ENCODE results near the gene HSD3B2.
"Not testable (repeated sequence)": the region's sequence is repeated elsewhere in the genome, so short reads cannot be mapped to it uniquely, and the experiment has no call there.

The HSD3B2 gene

DNA sequence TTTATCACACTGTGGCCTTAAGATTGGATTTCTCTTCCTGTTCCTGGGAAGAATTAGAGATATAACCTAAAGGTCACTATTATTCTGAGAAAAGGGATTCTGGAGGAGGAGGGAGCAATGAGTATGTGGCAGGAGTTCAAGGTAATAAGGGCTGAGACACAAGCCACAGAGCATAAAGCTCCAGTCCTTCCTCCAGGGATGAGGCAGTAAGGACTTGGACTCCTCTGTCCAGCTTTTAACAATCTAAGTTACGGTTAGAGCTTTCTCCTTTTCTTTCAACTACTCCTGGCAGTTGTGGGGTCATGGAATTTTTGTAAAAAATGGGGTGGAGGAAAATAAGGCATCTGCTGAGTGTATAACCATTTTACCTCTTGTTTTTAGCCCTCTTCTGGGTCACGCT, at the start of gene HSD3B2:
TSS of gene HSD3B2 (plus strand) at position 201 of the 400 bp plus-strand sequence. CDS start 270 bp downstream, outside the sequence.
- DNase-seq, result no peak

DNA sequence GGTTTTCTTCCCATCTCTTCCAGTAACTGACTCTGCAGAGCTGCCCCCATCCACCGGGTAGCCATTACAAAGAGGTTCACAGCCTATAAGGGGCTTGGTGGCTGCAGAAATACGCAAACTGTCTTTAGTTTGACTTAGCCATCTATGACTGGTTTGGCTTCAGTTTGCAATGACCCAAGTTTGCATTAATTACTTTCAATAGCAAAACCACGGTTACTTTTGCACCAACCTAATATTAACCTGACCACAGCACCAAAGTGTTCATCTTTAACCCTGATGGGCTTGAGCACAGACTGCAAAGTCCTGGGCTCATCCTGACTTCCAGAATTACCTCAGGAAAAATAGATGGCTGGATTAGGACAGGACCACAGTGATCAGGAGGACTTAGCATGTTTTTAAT, 48.5 kb upstream of the HSD3B2 start:
- no peak for DNase-seq

DNA sequence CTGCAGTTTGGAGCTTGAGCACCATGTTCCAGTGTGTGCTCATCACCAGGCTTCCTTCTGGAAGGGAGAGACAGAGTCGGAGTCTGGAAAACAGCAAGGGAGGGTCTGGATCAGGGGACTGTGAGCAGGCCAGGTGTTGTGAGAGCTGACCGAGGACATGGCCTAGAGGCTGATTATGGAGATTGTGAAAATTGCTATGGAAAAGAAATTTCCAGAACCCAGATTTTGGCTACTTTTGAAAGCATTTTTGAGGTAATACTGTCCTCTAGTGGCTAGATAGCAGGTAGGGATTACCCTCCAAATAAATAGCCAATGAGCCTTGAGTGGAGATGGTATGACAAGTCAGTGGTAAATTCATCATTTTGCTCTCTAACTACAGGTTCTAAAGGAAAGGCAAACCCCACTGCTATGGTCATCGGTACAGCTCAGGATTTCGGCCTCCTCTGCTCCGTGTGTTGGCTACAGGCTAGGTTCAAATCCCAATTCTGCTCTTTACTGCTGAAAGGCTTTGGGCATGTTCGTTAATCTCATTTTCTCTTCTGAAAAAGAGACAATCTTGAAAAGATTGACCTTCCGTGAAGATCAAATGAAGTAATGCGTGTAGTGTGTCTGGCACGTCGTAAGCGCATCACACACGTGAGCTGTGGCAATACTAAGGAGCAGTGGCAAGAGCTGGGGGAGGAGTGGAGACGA, 47.4 kb upstream of the HSD3B2 start:
- DNase-seq, result no peak

DNA sequence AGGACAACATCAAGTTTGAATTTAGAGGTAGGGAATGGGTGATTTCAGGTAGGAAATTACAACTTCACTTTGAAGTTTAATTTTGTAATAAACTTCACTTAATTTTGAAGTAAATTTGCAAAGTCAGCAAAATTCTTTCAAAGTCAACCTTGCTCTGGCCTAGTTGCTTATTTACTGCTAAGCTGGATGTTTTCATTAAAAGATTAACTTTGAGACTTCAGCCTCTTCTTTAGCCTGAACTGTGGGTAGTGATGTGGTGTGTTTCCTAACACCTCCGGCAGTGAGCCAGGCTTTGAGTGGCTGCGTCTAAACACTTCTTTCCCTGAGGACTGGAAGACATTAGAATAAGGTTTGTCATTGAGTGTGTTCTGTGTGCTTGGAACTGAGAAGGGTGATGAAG, 46.4 kb upstream of the HSD3B2 start, which contains the start of gene HAO2:
TSS of gene HAO2 (plus strand) at position 232 of the 400 bp plus-strand sequence. CDS start 12,301 bp downstream, outside the sequence.
- DNase-seq, result no peak

DNA sequence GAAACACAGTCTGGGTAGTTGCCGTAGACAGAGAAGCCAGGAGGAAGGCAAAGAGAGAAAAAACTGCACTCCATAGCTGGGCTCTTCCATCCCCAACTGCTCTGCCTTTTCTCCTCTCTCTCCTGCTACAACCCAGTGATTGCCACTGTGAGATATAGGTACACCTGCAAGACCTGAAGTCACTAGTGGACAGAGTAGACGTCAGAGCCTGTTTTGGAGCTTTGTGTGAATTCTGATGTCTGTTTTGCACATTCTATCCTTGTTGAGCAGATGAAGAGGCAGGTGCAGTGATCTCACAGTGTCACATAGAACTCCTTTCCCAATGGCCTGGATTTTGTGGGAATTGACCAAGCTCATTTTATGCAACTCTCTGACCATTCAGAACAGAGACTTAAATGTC, 44.2 kb upstream of the HSD3B2 start:
- DNase-seq, result no peak

DNA sequence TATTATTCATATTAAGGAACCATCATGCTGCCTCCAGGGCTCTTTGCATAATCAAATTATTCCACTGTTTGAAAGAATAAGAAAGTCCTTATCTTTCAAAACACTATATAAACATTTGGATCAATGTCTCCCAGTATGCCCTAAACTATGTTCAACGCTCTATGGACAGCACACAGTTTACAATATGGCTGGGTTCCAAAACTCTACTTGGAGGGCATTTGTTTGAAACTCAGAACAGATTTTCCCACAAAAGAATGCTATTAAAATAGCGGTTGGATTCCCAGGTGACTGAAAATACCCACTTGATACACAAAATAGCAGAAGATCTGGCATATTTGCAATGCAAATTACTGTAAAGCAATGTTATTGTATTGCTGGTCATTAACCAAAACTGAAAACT, 43.1 kb upstream of the HSD3B2 start:
- no peak for DNase-seq

DNA sequence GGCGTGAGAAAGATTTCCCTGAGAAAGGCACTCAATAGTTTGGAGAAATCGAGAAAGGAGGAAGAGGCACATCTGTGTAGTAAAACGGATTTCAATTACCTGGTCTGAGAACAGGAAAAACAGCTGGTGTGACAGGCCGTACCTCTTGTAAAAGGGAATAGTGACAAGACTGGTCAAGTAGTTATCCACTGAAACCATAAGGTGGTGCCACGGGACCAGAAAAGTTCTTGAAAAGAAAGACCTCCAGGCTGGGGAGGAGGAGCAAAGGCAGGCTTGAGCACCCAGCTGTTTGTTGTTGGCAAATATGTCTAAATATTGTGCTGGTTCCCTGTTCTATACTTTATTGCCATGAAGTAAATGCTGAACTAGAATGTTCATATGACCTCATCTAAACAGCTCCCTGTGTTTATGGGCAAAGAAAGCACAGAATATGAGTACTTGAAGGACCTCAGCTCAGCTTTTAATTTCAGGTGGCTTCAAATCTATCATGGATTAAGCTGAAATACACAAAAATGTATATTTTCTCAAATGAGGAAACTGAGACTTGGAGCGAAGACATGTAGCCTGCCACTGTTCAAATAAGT, 42.4 kb upstream of the HSD3B2 start:
- DNase-seq, result no peak

DNA sequence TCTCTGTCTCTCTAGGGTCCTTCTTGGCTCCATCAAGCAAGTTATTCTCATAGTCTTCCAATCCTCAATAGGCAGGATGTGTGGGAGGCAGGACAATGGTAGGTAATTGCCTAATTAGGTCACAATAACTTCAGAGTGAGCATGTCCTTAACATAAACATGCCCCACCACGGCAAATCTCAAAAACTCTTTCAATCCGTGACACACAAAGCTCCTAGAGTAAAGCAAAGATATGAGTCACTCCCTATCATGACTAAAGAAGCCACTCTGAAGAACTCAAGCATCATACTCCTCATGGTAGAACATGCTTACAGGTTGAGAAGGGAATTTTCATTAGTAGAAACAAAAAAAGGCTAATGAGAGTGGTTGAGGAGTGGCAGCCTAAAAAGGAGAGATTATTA, 41.5 kb upstream of the HSD3B2 start:
- no peak for DNase-seq

DNA sequence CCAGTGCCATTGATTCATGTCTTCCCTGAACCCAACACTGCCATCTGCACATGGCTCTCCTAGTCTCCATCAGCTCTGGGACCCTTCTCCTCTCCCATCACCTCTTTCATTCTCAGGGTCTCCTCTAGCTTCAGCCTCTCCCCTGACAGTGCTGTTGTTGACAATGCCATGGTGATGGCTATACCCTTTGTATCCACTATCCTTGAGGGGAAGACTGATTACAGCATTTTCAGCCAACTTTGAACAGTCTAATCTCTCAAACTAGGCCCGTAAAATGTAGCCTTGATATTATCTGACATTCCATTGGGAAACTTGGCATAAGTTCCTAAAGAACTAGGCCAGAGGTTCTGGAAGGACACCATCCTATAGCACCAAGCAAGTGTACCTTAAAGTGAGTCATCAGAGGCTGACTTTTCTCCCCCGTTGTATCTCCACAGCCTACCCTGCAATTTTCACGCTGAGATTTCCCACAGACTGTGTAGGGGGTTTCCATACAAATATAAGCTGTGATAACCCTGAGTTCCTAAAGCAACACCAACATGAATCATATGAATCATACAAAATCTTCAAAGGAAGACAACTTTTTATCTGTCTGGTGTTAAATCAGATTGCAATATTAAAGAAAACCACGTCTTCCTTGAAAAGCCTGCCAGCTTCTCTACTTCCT, 40.6 kb upstream of the HSD3B2 start:
- no peak for DNase-seq

DNA sequence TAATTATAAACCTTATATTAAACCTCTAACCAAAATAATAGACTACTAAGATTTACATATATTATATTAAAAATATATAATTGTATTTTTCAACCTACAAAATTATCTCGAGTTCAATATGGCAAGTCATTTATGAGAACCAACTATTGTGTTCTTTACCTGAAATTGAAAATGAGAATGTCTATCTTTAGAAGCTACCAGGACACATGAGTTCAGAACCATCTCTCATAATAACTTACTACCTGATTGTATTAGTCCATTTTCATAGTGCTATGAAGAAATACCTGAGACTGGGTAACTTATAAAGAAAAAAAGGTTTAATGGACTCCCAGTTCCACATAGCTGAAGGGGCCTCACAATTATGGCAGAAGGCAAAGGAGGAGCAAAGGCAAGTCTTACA, 39.6 kb upstream of the HSD3B2 start:
- DNase-seq, result no peak

DNA sequence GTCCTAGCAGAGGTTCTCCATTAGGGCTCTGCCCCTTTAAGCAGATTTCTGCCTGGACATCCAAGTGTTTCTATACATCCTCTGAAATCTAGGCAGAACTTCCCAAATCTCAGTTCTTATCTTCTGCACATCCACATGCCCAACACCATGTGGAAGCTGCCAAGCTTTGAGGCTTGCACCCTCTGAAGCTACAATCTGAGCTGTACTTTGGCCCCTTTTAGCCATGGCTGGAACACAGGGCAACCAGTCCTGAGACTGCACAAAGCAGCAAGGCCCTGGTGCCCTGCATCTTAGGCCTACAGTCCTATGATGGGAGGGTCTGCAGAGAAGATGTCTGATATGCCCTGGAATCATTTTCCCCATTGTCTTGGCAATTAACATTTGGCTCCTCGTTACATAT, 38.4 kb upstream of the HSD3B2 start:
- no peak for DNase-seq

DNA sequence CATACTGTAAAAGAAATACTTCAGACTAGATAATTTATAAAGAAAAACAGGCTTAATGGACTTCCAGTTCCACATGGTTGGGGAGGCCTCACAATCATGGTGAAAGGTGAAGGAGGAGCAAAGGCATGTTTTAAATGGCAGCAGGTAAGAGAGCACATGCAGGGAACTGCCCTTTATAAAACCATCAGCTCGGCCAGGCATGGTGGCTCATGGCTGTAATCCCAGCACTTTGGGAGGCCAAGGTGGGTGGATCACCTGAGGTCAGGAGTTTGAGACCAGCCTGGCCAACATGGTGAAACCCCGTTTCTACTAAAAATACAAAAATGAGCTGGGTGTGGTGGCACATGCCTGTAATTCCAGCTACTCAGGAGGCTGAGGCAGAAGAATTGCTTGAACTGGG, 37.4 kb upstream of the HSD3B2 start:
- not testable (repeated sequence) for DNase-seq

DNA sequence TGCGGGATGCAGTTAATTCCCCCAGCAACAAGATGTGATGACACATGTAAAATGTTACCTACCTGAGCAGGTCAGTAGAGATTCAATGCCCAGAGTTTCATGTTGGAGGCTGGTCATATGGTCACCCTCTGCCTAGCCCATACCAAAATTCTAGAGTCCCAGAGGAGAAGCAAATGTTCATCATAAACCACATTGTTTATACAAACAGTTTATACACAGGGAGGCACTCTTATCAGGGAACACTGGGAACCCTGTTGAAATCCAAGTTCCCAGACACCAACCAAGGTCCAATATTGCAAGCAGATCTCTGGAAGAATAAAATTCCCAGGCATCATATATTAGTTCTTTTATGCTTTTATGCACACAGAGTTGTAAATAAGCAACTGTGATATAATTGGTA, 35.8 kb upstream of the HSD3B2 start:
- DNase-seq, result no peak

DNA sequence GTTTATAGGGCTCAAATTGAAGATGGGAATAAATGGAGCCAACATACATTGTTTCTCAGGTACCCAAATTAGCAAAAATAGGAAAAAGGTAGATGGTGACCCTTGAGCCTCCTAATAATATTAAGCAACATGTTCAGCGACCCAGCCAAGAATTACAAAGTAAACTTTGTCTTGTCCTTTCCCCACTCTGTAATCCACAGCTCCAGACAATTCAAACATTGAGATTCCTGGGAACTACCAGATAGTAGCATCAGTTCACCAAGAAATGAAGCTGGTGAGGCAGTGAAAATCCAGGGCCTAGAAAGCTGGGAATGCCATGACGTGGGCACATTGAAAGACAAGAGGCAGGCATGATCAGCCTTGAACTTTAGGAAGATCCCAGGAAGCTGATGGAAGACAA, 34.6 kb upstream of the HSD3B2 start:
- no peak for DNase-seq

DNA sequence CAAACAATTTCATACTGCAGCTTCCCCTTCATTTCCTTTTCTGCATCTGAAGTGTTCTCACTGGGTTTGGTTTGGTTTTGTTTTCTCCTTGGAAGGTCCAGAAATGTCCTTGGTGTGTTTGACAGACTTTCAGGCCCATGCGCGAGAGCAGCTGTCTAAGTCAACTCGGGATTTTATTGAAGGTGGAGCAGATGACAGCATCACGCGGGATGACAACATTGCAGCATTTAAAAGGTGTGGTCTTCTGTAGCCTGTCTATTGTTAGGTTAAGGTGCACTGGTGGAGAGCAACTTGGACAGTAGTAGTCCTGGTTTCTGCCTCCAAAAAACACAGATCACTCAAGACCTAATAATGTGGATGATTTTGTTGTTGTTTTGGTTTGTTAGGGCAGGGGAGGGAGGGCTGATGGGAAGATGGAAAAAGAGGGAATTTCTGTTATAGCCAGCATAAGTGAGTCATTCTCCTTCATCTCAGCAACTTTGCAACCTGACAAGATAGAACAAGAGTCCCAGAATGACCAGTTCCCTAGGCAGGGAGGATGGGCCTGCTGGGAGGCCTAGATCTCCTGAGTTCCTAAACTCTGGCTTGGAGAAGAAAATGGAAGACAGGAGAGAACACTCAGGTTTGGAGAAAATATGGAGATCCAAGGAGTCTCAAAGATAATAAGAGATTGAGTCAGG, 33.8 kb upstream of the HSD3B2 start:
- no peak for DNase-seq

DNA sequence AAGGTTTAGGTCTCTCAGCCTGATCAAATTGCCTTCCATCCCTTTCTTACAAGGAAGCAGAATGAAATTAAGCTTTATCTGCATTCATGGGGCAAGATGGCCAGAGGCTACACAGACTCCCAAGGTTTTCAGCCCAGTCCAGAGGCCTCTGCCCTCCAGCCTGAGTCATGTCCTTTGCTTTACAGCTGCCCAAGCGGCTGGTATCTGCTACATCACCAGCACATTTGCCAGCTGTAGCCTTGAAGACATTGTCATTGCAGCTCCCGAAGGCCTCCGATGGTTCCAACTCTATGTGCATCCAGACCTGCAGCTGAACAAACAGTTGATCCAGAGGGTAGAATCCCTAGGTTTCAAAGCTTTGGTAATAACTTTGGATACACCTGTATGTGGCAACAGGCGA, 30.4 kb upstream of the HSD3B2 start:
- DNase-seq, result no peak

DNA sequence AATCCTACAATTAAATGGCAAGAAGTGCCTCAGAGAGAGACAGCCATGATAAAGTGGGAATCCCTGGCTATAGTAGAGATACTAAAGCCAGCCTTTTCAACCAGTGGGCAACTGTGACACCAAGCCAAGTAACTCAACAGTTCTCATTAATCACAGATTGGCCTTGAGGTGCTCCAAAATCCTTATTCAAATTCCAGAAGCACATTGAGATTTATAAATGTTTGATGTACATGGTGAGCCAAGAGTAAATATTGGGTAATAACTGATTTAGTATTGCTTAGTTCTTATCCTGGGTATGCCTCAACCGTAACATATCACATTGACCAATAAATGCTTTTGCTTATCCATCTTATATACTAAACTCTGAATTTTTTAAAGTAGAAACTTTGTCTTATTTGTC, 29.3 kb upstream of the HSD3B2 start:
- DNase-seq, result no peak

DNA sequence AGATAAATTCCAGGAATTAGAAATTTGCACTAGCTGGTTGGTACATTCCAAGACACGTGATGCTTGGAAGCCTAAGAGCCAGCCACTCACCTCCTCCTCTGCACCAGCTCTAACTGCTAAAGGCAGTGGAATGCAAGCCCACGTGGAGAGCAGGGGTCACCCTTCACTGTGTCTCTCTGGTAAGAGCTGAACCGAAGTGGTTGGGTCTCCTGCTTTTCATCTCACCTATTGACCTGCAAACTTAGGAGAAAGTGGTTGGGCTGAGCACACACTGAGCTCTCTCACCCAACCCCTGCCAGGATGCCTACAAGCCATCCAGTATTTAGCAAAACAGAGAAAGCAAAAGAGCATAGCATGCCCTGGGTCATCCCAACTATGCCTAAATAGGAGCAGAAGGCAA, 27.1 kb upstream of the HSD3B2 start:
- no peak for DNase-seq

DNA sequence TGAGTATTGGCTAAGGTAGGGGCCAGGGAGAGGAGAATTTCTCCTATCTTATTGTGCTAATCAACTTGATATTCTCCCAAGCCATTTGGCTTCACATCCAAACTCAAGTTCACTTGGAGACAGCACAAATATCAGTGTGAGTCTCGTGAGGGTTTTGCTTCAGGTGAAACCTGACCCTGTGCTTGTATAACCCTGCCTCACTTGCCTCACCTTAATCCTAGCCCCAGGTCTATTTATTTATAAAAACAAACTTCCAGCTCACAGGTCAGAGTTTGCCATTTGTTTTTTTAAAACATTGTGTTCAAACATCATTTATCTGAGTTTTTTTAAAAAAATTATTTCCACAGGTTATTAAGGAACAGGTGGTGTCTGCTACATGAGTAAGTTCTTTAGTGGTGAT, 26.5 kb upstream of the HSD3B2 start:
- no peak for DNase-seq

DNA sequence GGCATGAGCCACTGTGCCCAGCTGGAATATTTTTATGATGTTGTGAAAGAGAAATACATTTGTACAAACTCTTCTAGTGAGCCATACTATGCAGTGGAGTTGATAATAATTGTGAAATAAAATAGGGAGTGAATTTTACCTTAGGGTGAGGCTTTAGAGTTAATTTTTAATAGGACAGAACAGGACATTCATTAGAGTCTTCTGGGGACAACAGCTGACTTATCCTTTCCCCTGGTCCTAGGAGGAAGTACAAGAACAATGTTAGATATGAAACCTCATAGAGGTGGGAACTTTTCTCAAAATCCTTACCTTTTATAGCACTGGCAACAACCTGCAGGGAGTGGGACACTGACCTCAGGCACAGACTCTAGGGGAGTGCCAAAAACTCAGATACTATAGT, 24.4 kb upstream of the HSD3B2 start:
- no peak for DNase-seq

DNA sequence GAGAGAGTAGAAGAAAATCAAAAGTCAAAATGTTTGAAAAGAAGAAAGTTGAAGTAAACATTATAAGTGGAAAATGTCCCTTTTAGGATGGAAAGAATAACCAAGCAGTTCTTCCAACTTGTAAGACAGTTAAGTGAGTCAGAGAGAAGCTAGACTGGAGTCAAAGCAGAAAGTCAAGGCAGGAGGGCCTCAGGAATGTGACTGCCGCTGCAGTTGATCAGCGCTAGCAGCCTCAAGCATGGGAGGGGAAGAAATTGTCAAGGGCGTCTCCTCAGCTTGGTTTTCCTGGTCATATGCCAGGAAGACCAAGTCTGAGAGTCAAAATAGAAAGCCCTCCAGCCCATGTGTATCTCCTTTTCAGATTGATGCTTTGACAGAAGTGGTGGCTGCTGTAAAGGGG, 23.2 kb upstream of the HSD3B2 start:
- no peak for DNase-seq

DNA sequence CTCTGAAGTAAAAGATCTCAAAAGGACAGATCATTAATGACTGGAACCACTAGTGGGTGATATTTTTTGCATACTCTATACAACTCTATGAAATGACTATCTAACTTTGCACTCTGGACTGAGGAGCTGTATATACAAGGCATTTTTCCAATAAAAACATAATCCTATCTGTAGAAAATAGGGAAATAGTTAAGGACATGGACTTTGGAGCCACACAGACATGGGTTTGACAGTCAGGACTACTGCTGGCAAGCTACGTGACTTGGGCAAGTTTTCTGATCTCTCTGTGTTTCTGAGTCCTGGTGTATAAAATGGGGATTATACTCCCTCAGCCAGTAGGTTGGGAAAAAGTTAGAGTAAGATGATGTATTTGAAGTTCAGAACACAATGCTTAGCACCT, 20.9 kb upstream of the HSD3B2 start:
- no peak for DNase-seq

DNA sequence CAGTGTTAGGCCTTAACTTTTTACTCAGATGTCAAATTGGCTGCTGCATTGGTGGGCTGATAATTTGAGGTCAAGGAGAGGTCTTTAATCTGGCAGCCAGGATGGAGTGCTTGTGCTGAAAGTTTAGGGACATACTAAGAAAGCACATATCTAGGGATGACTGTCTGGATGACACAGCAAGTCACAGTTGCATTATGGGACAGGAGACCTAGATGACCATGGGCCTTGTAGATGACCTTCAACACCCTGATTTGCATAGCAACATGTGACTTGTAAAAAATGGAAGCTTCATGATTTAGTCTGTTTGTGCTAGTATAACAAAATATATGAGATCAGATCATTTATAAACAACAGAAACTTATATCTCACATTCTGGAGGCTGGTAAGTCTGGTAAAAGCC, 18.0 kb upstream of the HSD3B2 start:
- DNase-seq, result no peak

DNA sequence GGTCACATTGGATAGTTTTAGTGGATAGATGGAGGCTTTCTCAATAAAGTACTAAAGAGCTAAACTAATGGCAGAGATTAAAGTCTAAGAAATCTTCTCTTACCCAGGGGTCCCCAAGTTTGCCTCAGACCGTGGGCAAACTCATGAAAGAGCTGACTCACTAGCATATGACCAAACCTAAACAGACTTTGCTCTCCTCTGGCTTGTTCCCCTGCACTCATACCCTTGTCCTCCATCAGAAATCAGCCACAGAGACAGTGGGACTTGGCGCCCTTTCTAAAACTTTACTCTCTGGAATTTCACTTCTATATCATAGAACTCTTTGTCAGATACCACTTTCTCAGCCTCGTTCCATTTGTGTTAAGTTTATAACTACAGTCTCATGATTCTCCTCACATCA, 17.0 kb upstream of the HSD3B2 start:
- no peak for DNase-seq
